HepG2 (cell line): ENCODE results near the gene NAALADL1. TPM values are rescaled to one million over a fixed set of nuclear protein-coding genes. Genes with fewer than 3 reads are reported as not detected.

Experiments
- CHD4 ChIP-seq: fragments of 200-600 bp; sonication (generic); IDR thresholded peaks from 2 replicates; pipeline ENCODE4 v1.7.0; 2017; ENCODE audit warnings: mild to moderate bottlenecking, low read length, borderline replicate concordance
- GMEB2 ChIP-seq: IDR thresholded peaks from 2 replicates; pipeline ENCODE4 v1.6.1; 2016; ENCODE audit warnings: missing biosample characterization, missing genetic modification reagents, low read depth
- JARID2 ChIP-seq: sonication (generic); formaldehyde crosslinking; IDR thresholded peaks from 2 replicates; pipeline ENCODE4 v1.8.1; 2023; ENCODE audit warnings: missing genetic modification reagents, inconsistent platforms; ENCODE audit not compliant: insufficient replicate concordance
- KAT7 ChIP-seq: IDR thresholded peaks from 2 replicates; pipeline ENCODE4 v1.6.1; 2018; ENCODE audit warnings: borderline replicate concordance, missing compliant biosample characterization
- KDM4B ChIP-seq: sonication (generic); formaldehyde crosslinking; IDR thresholded peaks from 2 replicates; pipeline ENCODE4 v1.4.0; 2020; ENCODE audit warnings: missing genetic modification reagents
- MAFK ChIP-seq, 2 experiments: IDR thresholded peaks in 1 of 2; conservative IDR thresholded peaks in 1 of 2; 2 replicates each; pipeline ENCODE4 v1.6.1; 2011; ENCODE audit warnings: improper control_type of control experiment in 2 of 2, low read length in 2 of 2
- MYC ChIP-seq: sonication (generic); formaldehyde crosslinking; IDR thresholded peaks from 2 replicates; pipeline ENCODE4 v1.9.0; 2021; ENCODE audit warnings: missing genetic modification reagents, borderline replicate concordance
- RCOR2 ChIP-seq: IDR thresholded peaks from 2 replicates; pipeline ENCODE4 v1.6.1; 2016; ENCODE audit warnings: missing biosample characterization, missing genetic modification reagents
- ZFP90 ChIP-seq: sonication (generic); formaldehyde crosslinking; IDR thresholded peaks from 2 replicates; pipeline ENCODE4 v1.8.0; 2022; ENCODE audit warnings: missing genetic modification reagents, mild to moderate bottlenecking, inconsistent platforms, borderline replicate concordance
- ZNF354B ChIP-seq: sonication (generic); formaldehyde crosslinking; IDR thresholded peaks from 2 replicates; pipeline ENCODE4 v1.8.0; 2022; ENCODE audit warnings: mild to moderate bottlenecking, missing genetic modification reagents
- polyA plus RNA-seq, 8 experiments: library from polyadenylated mRNA; depleted of rRNA in 3 of 8; stranded (reverse) in 7 of 8; unstranded in 1 of 8; fragments of >200 nt; fragmentation: Illumina TruSeq in 4 of 8; extraction: Trizol in 4 of 8; gene quantifications; 2 replicates each; pipeline versions ENCODE4 v1.2.1 to v1.2.3, GENCODE V29; 2011 to 2016; ENCODE audit warnings: low read depth in 4 of 8, missing spikeins in 1 of 8, mixed read lengths in 1 of 8; ENCODE audit not compliant: insufficient read depth in 1 of 8
- total RNA-seq, 5 experiments: library from RNA; depleted of rRNA; stranded (reverse); fragments of >200 nt; fragmentation: Illumina TruSeq; extraction: Trizol; gene quantifications; 2 replicates each; pipeline ENCODE4 v1.2.3, GENCODE V29; 2016; ENCODE audit warnings: low read depth in 1 of 5
- TF ChIP-seq, protein P1 (sequence below): sonication (generic); formaldehyde crosslinking; conservative IDR thresholded peaks from 2 replicates; pipeline ENCODE4 v1.4.0; 2020; ENCODE audit warnings: missing genetic modification reagents
- TF ChIP-seq, protein P2 (sequence below): sonication (generic); formaldehyde crosslinking; IDR thresholded peaks from 2 replicates; pipeline ENCODE4 v1.5.0; 2020; ENCODE audit warnings: missing genetic modification reagents
- TF ChIP-seq, protein P3 (sequence below): sonication (generic); formaldehyde crosslinking; IDR thresholded peaks from 2 replicates; pipeline ENCODE4 v1.4.0; 2020; ENCODE audit warnings: missing genetic modification reagents, borderline replicate concordance
- TF ChIP-seq, protein P4 (sequence below): IDR thresholded peaks from 2 replicates; pipeline ENCODE4 v1.6.1; 2012; ENCODE audit warnings: low read length, improper control_type of control experiment

Gene NAALADL1
- total and polyA plus RNA-seq, 2 of the 13 experiments (the other 11 are each of a cell fraction or from before 2014, with no cell fraction given): 9.3 to 33.9 TPM

GRCh38 chr11:65027213-65028067 is 30.9 kb downstream of the NAALADL1 start, which contains the start of gene SNX15 (continued):
- TF ChIP-seq GMEB2 (CRISPR knock-in tag) (no peak), MYC (CRISPR knock-in tag) (0 out of 2 replicates have a peak, but pooled peaks have one; percentile 62), MAFK (conservative IDR thresholded peaks at IDR 0.05 in 1 of 2, IDR thresholded peaks at IDR 0.05 in 1 of 2; ENCODE audit: low read length in 2 of 2) (no peak), KDM4B (CRISPR knock-in tag) (no peak), ZNF354B (no peak), CHD4 (peak; percentile 43; the same call in 1 of the 2 replicates), RCOR2 (CRISPR knock-in tag) (no peak), ZFP90 (CRISPR knock-in tag) (peak; percentile 55; the same call in 1 of the 2 replicates), JARID2 (CRISPR knock-in tag) (no peak), KAT7 (no peak)
- TF ChIP-seq, protein P1, sequence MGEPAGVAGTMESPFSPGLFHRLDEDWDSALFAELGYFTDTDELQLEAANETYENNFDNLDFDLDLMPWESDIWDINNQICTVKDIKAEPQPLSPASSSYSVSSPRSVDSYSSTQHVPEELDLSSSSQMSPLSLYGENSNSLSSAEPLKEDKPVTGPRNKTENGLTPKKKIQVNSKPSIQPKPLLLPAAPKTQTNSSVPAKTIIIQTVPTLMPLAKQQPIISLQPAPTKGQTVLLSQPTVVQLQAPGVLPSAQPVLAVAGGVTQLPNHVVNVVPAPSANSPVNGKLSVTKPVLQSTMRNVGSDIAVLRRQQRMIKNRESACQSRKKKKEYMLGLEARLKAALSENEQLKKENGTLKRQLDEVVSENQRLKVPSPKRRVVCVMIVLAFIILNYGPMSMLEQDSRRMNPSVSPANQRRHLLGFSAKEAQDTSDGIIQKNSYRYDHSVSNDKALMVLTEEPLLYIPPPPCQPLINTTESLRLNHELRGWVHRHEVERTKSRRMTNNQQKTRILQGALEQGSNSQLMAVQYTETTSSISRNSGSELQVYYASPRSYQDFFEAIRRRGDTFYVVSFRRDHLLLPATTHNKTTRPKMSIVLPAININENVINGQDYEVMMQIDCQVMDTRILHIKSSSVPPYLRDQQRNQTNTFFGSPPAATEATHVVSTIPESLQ (CRISPR knock-in tag): no peak
- TF ChIP-seq, protein P2, sequence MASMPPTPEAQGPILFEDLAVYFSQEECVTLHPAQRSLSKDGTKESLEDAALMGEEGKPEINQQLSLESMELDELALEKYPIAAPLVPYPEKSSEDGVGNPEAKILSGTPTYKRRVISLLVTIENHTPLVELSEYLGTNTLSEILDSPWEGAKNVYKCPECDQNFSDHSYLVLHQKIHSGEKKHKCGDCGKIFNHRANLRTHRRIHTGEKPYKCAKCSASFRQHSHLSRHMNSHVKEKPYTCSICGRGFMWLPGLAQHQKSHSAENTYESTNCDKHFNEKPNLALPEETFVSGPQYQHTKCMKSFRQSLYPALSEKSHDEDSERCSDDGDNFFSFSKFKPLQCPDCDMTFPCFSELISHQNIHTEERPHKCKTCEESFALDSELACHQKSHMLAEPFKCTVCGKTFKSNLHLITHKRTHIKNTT (CRISPR knock-in tag): no peak
- TF ChIP-seq, protein P3, sequence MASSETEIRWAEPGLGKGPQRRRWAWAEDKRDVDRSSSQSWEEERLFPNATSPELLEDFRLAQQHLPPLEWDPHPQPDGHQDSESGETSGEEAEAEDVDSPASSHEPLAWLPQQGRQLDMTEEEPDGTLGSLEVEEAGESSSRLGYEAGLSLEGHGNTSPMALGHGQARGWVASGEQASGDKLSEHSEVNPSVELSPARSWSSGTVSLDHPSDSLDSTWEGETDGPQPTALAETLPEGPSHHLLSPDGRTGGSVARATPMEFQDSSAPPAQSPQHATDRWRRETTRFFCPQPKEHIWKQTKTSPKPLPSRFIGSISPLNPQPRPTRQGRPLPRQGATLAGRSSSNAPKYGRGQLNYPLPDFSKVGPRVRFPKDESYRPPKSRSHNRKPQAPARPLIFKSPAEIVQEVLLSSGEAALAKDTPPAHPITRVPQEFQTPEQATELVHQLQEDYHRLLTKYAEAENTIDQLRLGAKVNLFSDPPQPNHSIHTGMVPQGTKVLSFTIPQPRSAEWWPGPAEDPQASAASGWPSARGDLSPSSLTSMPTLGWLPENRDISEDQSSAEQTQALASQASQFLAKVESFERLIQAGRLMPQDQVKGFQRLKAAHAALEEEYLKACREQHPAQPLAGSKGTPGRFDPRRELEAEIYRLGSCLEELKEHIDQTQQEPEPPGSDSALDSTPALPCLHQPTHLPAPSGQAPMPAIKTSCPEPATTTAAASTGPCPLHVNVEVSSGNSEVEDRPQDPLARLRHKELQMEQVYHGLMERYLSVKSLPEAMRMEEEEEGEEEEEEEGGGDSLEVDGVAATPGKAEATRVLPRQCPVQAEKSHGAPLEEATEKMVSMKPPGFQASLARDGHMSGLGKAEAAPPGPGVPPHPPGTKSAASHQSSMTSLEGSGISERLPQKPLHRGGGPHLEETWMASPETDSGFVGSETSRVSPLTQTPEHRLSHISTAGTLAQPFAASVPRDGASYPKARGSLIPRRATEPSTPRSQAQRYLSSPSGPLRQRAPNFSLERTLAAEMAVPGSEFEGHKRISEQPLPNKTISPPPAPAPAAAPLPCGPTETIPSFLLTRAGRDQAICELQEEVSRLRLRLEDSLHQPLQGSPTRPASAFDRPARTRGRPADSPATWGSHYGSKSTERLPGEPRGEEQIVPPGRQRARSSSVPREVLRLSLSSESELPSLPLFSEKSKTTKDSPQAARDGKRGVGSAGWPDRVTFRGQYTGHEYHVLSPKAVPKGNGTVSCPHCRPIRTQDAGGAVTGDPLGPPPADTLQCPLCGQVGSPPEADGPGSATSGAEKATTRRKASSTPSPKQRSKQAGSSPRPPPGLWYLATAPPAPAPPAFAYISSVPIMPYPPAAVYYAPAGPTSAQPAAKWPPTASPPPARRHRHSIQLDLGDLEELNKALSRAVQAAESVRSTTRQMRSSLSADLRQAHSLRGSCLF: no peak
- TF ChIP-seq, protein P4, sequence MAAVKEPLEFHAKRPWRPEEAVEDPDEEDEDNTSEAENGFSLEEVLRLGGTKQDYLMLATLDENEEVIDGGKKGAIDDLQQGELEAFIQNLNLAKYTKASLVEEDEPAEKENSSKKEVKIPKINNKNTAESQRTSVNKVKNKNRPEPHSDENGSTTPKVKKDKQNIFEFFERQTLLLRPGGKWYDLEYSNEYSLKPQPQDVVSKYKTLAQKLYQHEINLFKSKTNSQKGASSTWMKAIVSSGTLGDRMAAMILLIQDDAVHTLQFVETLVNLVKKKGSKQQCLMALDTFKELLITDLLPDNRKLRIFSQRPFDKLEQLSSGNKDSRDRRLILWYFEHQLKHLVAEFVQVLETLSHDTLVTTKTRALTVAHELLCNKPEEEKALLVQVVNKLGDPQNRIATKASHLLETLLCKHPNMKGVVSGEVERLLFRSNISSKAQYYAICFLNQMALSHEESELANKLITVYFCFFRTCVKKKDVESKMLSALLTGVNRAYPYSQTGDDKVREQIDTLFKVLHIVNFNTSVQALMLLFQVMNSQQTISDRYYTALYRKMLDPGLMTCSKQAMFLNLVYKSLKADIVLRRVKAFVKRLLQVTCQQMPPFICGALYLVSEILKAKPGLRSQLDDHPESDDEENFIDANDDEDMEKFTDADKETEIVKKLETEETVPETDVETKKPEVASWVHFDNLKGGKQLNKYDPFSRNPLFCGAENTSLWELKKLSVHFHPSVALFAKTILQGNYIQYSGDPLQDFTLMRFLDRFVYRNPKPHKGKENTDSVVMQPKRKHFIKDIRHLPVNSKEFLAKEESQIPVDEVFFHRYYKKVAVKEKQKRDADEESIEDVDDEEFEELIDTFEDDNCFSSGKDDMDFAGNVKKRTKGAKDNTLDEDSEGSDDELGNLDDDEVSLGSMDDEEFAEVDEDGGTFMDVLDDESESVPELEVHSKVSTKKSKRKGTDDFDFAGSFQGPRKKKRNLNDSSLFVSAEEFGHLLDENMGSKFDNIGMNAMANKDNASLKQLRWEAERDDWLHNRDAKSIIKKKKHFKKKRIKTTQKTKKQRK: no peak
